COR-L47 (cell line): Measurements from ENCODE around the gene ZSWIM1.
A peak's percentile ranks its signal among the peaks of the same experiment; 100 is the strongest.
"Not testable (repeated sequence)": the region's sequence is repeated elsewhere in the genome, so short reads cannot be mapped to it uniquely, and the experiment has no call there.

Source experiments
- DNase-seq: peaks from one replicate; lab custom pipeline; 2025; lab: John Stamatoyannopoulos, UW

The ZSWIM1 gene

GRCh38 chr20:45931680-45932079, 50.7 kb downstream of the ZSWIM1 start:
- DNase-seq, result not testable (repeated sequence)

DNA sequence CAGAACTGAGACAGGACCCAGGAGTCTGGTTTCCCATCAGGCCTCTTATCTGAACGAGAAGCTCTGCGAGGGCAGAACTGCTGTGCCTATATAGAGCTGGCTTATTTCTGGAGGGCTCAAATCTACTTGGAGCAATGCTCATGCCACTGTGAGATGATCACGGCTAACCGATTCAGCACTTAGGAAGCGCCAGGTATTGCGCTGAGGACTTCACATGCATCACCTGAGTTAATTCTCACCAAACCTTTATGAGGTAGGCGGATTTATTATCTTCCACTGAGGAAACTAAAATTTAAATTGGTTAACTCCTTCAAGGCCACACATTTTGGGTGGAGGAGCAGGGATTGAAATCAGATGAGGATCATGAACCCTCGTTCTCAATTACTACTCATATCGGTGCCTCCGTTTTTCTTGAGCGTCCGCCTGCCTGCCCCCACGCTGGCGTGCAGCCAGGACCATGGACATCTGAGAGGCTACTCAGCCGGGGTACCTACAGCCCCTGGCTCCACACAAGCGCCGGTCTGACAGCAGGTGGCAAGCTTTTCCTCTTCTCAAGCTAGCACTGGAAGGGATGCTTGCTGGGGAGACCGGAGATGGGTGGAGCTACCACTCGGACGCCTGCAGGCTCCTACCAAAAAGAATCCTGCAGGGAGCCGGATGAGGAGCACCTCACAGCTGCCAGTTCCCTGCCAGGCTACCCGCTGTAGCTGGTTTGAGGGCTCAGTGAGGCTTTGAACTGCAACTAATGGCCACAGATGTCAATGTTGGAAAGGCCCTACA, 52.4 kb downstream of the ZSWIM1 start:
- DNase-seq, result peak; percentile 96

- DNase-seq, result peak; percentile 77
These were observed 53.1 kb downstream of the ZSWIM1 start for GRCh38 chr20:45934046-45934585.
